Activated T-cell treated with anti-CD3 and anti-CD28 coated beads, Interleukin-2, amount 50 U/mL, for 24 hours (primary cell): Measurements from ENCODE around the gene TMEM250.

Experiments used
- DNase-seq: peaks from one replicate; pipeline ENCODE4 v3.0.0-alpha.2; 2020
- H3K27ac Mint-ChIP-seq: 2 replicates; pipeline ENCODE4 v1.8.0; 2020; ENCODE audit warnings: mild to moderate bottlenecking, mixed read lengths
- H3K27me3 Mint-ChIP-seq: 2 replicates; pipeline ENCODE4 v1.8.0; 2020; ENCODE audit warnings: mixed read lengths
- H3K36me3 Mint-ChIP-seq: 2 replicates; pipeline ENCODE4 v1.8.0; 2020; ENCODE audit warnings: low read depth, mixed read lengths
- H3K4me1 Mint-ChIP-seq: 2 replicates; pipeline ENCODE4 v1.8.0; 2020; ENCODE audit warnings: low read depth, mixed read lengths
- H3K4me3 Mint-ChIP-seq: 2 replicates; pipeline ENCODE4 v1.8.0; 2020; ENCODE audit warnings: mild to moderate bottlenecking, moderate library complexity, mixed read lengths
- H3K9me3 Mint-ChIP-seq: 2 replicates; pipeline ENCODE4 v1.8.0; 2020; ENCODE audit warnings: mixed read lengths

TMEM250 gene, protein sequence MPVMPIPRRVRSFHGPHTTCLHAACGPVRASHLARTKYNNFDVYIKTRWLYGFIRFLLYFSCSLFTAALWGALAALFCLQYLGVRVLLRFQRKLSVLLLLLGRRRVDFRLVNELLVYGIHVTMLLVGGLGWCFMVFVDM

GRCh38 chr9:136118320-136119060, at the start of gene TMEM250:
Gene TMEM250 (minus strand): TSS chr9:136118875. CDS start chr9:136116900, 1,975 bp downstream.
- Mint-ChIP-seq H3K4me1 (peaks cover 35% of the 10 kb centered on the region), H3K27me3 (no peaks in the 10 kb centered on the region), H3K27ac (peak within 1 kb of the TSS; percentile 90), H3K9me3 (no peaks in the 10 kb centered on the region), H3K36me3 (peaks cover 29% of the 10 kb centered on the region), H3K4me3 (peak within 1 kb of the TSS; percentile 86)
- peak; percentile 98 for DNase-seq

DNA sequence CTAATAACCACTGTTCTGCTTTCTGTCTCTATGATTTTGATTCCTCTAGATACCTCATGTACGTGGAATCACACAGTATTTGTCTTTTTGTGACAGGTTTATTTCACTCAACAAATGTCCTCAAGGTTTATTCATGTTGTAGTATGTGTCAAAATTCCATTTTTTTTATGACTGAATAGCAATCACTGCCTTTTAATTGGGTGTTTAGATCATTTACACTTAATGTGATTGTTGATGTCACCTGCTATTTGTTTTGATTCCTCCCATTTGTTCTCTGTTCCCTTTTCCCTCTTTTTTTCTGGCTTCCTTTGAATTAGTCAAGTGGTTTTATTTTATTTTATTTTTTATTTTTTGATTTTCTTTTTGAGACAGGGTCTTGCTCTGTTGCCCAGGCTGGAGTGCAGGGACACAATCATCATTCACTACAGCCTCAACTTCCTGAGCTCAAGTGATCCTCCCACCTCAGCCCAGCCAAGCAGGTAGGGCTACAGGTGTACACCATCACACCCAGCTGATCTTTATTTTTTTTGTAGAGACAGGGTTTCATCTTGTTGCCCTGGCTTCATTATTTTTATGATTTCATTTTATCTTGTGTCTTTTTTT, 44.7 kb upstream of the TMEM250 start:
- peaks cover 5% of the 10 kb centered on the region for H3K27me3 Mint-ChIP-seq
- H3K36me3 Mint-ChIP-seq: no peaks in the 10 kb centered on the region
- peaks cover 3% of the 10 kb centered on the region for H3K9me3 Mint-ChIP-seq
- no peak for DNase-seq
- no peaks in the 10 kb centered on the region for H3K4me1 Mint-ChIP-seq
- no peak overlapping the region for H3K4me3 Mint-ChIP-seq
- no peak overlapping the region for H3K27ac Mint-ChIP-seq

- Mint-ChIP-seq H3K4me1 (no peaks in the 10 kb centered on the region), H3K4me3 (no peak overlapping the region), H3K9me3 (peaks cover 3% of the 10 kb centered on the region), H3K27ac (no peak overlapping the region), H3K27me3 (peaks cover 3% of the 10 kb centered on the region), H3K36me3 (no peaks in the 10 kb centered on the region)
- no peak for DNase-seq
These were observed 42.4 kb upstream of the TMEM250 start for GRCh38 chr9:136160995-136161610.

- peaks cover 3% of the 10 kb centered on the region for H3K27me3 Mint-ChIP-seq
- peaks cover 3% of the 10 kb centered on the region for H3K9me3 Mint-ChIP-seq
- no peaks in the 10 kb centered on the region for H3K36me3 Mint-ChIP-seq
- H3K27ac Mint-ChIP-seq: no peak overlapping the region
- H3K4me3 Mint-ChIP-seq: no peak overlapping the region
- no peaks in the 10 kb centered on the region for H3K4me1 Mint-ChIP-seq
- no peak for DNase-seq
These were observed 41.7 kb upstream of the TMEM250 start for GRCh38 chr9:136160381-136160841.

DNA sequence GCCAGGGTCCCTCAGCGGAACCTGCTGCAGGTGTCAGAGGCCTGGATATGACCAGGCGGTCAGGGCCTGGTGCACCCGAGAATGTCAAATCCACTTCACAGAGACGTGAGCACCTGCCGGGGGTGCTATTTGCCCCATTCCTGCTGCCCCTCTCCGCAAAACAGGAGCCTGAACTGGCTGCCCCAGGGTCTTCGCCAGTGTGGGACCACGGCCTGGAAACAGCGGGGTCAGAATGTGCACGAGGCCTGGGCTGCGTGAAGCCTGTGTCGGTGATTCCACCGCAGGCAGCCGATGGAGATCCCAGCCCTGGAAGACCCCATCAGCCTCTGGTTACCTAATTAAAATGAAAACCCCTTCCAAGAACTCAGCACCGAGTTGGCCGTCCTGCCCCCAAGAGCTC, 41.2 kb upstream of the TMEM250 start:
- no peak for DNase-seq
- no peak overlapping the region for H3K4me3 Mint-ChIP-seq
- H3K9me3 Mint-ChIP-seq: peaks cover 3% of the 10 kb centered on the region
- H3K27ac Mint-ChIP-seq: no peak overlapping the region
- no peaks in the 10 kb centered on the region for H3K4me1 Mint-ChIP-seq
- H3K36me3 Mint-ChIP-seq: no peaks in the 10 kb centered on the region
- H3K27me3 Mint-ChIP-seq: peaks cover 6% of the 10 kb centered on the region

DNA sequence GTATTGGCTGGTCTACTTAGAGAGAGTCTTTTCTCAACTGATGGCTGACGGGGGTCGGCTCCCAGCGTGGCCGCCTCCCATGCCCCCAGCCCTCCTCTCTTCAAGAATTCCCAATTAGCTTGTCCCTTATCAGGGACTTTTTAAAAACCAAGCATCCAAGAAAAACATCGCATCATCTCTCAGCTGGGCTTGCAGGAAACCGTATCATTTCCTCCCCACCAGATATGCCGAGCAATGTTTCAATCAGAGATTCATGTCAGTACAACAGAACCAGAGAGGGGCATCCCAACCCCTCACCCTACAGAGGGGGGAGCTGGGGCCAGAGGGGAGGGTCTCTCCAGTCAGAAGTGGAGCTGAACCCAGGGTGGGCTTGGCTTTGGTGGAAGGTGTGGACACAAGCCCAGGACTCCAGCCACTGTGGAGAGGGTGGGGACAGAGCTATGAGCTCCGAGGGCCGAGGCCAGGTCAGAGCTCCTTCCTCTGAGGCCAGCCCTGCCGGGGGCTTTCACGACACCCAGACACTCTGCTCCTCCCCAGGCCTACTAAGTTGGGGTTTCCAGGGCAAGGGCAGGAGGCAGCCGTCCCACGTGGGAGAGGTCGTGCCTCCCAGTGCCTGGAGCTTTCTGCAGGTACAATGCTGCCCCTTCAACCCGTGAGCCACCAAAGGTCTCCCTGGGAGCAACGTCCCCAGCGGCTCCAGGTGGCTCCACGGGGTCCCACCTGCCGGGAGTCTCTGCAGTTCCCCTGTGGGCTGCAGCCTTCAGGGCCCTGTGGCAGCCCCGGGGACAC, 39.0 kb upstream of the TMEM250 start:
- H3K4me1 Mint-ChIP-seq: no peaks in the 10 kb centered on the region

DNA sequence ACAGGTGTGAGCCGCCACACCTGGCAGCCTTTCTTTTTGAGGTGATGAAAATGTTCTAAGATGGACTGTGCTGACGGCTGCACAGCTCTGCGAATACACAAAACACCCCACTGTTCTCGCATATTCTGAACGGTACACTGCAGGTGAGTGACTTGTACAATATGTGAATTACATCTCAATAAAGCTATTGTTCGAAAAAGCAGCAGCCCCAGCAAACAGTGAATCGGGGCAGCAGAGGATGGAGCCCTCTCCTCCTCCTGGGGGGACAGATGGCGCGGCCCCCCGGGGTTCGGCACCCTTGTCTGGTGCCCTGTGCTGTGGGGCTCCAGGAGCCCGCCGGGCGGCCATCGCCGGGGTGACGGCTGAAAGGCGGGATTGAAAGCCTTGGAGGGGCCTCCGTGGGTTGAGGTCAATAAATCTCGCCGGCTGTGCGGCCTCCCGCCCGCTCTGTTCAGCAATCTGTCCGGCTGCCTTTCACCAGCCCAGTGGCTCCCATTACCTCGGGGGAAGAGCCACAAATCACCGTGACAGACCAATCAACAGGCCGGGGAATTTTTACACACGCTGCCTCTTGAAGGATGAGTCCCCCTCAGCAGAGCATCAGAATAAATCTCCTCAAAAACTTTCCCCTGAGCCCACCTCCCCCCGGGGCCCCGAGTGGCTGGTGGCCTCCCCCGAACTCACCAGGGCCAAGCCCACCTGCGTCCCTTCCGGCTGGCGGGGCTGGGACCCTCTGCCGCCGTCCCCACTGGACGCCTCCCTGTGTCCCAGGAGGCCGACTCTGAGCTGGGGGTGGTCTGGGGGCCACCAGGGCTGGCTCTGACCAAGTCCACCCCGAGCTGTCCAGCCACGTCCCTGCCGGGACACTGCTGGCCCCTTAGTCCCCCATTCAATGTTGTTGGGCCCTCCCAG, 37.8 kb upstream of the TMEM250 start:
- Mint-ChIP-seq H3K36me3 (no peaks in the 10 kb centered on the region), H3K9me3 (no peaks in the 10 kb centered on the region), H3K27ac (no peak overlapping the region), H3K4me1 (no peaks in the 10 kb centered on the region), H3K27me3 (peaks cover 8% of the 10 kb centered on the region), H3K4me3 (no peak overlapping the region)
- DNase-seq: no peak

More for the DNA sequence above, 39.0 kb upstream of the TMEM250 start:
- no peak for DNase-seq
- Mint-ChIP-seq H3K9me3 (no peaks in the 10 kb centered on the region), H3K4me3 (no peak overlapping the region), H3K36me3 (no peaks in the 10 kb centered on the region), H3K27me3 (peaks cover 8% of the 10 kb centered on the region), H3K27ac (no peak overlapping the region)

GRCh38 chr9:136155576-136155975, 36.9 kb upstream of the TMEM250 start:
- DNase-seq: no peak
- H3K4me3 Mint-ChIP-seq: no peak overlapping the region
- no peaks in the 10 kb centered on the region for H3K36me3 Mint-ChIP-seq
- no peak overlapping the region for H3K27ac Mint-ChIP-seq
- H3K27me3 Mint-ChIP-seq: peaks cover 5% of the 10 kb centered on the region
- H3K4me1 Mint-ChIP-seq: no peaks in the 10 kb centered on the region
- H3K9me3 Mint-ChIP-seq: no peaks in the 10 kb centered on the region

GRCh38 chr9:136154943-136155342, 36.3 kb upstream of the TMEM250 start:
- peaks cover 5% of the 10 kb centered on the region for H3K27me3 Mint-ChIP-seq
- DNase-seq: no peak
- H3K4me1 Mint-ChIP-seq: no peaks in the 10 kb centered on the region
- H3K4me3 Mint-ChIP-seq: no peak overlapping the region
- H3K9me3 Mint-ChIP-seq: no peaks in the 10 kb centered on the region
- H3K36me3 Mint-ChIP-seq: no peaks in the 10 kb centered on the region
- H3K27ac Mint-ChIP-seq: no peak overlapping the region

GRCh38 chr9:136153381-136154065, 34.8 kb upstream of the TMEM250 start:
- H3K27ac Mint-ChIP-seq: no peak overlapping the region
- H3K9me3 Mint-ChIP-seq: no peaks in the 10 kb centered on the region
- H3K4me3 Mint-ChIP-seq: no peak overlapping the region
- H3K27me3 Mint-ChIP-seq: peaks cover 5% of the 10 kb centered on the region
- DNase-seq: no peak
- H3K4me1 Mint-ChIP-seq: no peaks in the 10 kb centered on the region
- no peaks in the 10 kb centered on the region for H3K36me3 Mint-ChIP-seq

GRCh38 chr9:136152931-136153330, 34.3 kb upstream of the TMEM250 start:
- Mint-ChIP-seq H3K27me3 (peaks cover 5% of the 10 kb centered on the region), H3K27ac (no peak overlapping the region), H3K36me3 (no peaks in the 10 kb centered on the region), H3K9me3 (no peaks in the 10 kb centered on the region), H3K4me3 (no peak overlapping the region), H3K4me1 (no peaks in the 10 kb centered on the region)
- DNase-seq: no peak

- peaks cover 5% of the 10 kb centered on the region for H3K27me3 Mint-ChIP-seq
- H3K27ac Mint-ChIP-seq: no peak overlapping the region
- H3K9me3 Mint-ChIP-seq: no peaks in the 10 kb centered on the region
- no peaks in the 10 kb centered on the region for H3K4me1 Mint-ChIP-seq
- no peak for DNase-seq
- no peak overlapping the region for H3K4me3 Mint-ChIP-seq
- H3K36me3 Mint-ChIP-seq: no peaks in the 10 kb centered on the region
These were observed 33.8 kb upstream of the TMEM250 start for GRCh38 chr9:136152543-136152866.

DNA sequence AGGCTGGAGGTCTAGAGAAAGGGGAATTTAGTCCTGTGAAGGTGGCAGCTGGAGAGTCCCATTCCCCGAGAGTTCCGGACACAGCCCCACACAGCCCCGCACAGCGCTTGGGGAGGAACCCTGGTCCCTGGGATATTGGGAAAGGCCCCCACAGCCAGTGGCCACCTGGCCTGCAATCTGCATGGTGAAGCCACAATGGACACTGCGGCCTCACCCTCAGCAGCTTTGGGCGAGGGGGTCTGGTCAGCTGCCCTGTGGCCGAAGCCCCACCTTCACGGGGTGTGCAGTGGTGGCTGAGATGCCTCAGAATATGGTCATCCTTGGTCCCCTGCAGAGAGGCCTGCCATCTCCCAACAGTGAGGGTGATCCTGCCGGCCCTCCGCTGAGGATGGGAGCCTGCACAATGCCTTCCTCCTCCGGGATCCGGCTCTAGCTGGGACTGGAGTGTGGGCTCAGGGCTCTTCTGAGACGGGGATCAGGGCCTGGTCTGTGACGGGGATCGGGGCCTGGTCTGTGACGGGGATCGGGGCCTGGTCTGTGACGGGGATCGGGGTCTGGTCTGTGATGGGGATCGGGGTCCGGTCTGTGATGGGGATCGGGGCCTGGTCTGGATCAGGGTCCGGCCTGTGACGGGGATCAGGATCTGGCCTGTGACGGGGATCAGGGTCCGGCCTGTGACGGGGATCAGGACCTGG, 33.3 kb upstream of the TMEM250 start:
- no peak for DNase-seq
- Mint-ChIP-seq H3K27me3 (peaks cover 5% of the 10 kb centered on the region), H3K4me3 (no peak overlapping the region), H3K4me1 (no peaks in the 10 kb centered on the region), H3K27ac (no peak overlapping the region), H3K9me3 (no peaks in the 10 kb centered on the region), H3K36me3 (no peaks in the 10 kb centered on the region)
